Dedifferentiated amniotic fluid mesenchymal stem cell (primary cell): Measurements from ENCODE around the gene STXBP2.
A peak's percentile ranks its signal among the peaks of the same experiment; 100 is the strongest.

Source experiments
- DNase-seq: peaks from one replicate; pipeline ENCODE4 v3.0.0-alpha.2; 2016; ENCODE audit errors: extremely low spot score

Gene STXBP2

DNA sequence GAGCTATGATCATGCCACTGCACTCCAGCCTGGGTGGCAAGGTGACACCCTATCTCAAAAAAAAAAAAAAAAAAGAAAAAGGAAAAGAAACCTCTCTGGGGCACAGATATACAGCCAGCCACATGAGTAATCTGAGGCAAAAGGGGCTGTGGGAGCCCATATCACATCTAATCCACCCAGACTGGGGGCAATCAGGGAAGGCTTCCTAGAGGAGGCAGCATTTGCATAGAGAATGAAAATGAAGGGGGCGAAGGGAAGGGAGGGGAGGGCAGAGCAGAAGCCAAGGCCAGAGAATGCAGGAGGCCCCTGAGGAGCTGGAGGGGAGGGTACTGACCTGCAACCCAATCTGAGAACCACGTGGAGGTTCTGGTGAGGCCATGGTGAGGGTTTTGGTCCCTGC lies 13.2 kb downstream of the STXBP2 start:
- no peak for DNase-seq

- DNase-seq: peak; percentile 57
These were observed 15.2 kb downstream of the STXBP2 start for GRCh38 chr19:7652061-7652641.

- DNase-seq: peak; percentile 18
These were observed 17.5 kb downstream of the STXBP2 start for GRCh38 chr19:7654401-7654800.

DNA sequence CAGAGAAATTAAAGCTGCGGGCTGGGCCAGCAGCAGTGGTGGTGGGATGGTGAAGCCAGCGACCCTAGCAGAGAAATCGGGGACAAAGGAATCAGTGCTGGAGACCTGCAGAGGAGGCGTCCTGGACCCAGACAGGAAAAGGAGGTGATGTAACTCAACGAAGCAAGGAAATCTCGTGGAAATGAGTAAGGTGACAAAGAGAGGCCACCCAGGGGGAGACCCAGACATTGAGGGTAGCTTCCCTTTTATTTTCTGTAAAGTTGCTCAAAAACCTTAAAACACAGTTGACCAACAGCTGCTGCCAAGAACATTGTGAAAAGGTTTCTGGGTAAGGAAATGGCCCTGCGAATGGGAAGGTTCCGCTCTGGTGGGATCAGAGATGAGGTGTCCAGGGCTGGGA lies 18.7 kb downstream of the STXBP2 start:
- no peak for DNase-seq

DNA sequence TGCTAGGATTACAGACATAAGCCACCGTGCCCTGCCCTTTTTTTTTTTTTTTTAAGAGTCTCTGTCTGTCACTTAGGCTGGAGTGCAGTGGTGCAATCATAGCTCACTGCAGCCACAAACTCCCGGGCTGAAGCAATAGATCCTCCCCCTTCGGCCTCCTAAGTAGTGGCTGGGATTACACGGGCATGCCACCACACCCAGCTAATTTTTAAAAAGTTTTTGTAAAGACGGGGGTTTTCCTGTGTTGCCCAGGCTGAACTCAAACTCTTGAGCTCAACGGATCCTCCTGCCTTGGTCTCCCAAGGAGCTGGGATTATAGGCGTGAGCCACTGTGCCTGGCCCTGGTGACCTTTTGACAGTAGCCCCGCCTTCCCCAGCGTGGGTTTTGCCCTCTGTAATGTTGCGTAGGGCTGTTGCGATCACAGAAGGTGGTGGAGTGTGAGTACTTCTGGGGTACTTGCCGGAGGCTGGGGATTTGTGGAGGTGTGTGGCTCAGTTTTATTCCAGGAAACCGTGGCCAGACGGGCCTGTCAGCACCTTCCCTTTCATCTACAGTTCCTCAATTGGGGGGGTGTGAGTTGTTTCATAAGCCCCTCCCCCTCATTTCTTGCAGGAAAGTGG lies 20.3 kb downstream of the STXBP2 start:
- DNase-seq: no peak

- DNase-seq: no peak
These were observed 21.3 kb downstream of the STXBP2 start for GRCh38 chr19:7658219-7658686.

- DNase-seq: no peak
These were observed 25.0 kb downstream of the STXBP2 start for GRCh38 chr19:7661744-7662538.

DNA sequence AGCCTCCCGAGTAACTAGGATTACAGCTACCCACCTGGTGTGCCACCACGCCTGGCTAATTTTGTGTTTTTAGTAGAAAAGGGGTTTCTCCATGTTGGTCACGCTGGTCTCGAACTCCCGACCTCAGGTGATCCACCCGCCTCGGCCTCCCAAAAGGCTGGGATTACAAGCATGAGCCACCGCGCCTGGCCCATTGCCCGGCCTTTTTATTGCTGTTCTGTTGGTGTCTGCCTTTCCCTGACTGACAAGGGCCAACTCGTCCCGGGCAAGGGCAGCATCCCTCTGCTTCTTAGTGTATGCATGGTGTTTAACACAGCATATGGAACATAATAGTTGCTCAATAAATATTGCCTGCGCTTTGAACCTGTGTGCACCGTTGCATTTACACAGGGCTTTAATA lies 25.7 kb downstream of the STXBP2 start:
- no peak for DNase-seq

- DNase-seq: no peak
These were observed 26.8 kb downstream of the STXBP2 start for GRCh38 chr19:7663706-7664105.

DNA sequence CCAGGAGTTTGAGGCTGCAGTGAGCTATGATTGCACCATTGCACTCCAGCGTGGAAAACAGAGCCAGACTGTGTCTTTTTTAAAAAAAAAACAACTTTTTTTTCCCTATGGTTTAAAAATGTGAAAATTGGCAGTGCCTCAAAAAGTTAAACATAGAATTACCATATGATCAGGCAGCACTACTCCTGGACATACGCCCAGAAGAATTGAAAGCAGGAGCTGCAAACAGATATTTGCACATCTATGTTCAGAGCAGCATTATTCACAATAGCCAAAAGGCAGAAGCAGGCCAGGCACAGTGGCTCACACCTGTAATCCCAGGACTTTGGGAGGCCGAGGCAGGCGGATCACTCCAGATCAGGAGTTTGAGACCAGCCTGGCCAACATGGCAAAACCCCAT lies 28.2 kb downstream of the STXBP2 start:
- DNase-seq: peak; percentile 76

DNA sequence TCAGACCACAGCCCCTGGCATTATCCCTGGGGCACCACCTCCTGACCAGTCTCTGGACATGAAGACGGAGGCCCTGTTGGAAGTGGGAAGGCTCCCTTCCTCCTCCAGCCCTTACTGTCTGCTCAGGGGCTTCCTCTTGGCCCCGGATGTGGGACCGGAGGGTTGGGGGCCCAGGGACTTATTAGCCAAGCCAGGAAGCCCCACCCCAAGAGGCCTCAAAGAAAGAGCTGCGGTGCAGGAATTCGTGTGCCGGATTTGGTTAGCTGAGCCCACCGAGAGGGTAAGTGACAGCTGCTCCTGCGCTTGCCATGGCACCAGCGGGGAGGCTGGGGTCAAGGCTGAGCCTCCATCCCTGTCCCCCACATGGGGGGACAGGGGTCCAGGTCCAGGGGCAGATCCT lies 31.9 kb downstream of the STXBP2 start, which contains the start of gene RETN:
RETN (plus strand) TSS at position 208 of the 400 bp plus-strand sequence. CDS start 278 bp downstream, outside the sequence.
- DNase-seq: no peak

DNA sequence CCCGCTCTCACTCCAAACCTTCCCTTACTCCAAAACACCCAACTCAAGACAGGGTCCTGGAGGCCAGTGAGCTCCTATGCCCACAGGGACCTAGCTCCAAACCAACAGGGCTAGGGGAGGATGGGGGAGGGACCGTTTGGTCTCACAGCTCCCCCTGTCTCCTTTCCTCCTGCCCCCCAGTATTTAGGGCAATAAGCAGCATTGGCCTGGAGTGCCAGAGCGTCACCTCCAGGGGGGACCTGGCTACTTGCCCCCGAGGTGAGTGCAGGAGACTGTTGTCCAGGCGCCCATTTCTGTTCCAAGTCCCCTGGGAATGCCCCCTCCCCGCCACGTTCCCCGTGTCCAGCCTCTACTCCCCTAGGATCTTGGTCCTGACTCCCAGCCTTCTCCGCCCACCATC lies 32.7 kb downstream of the STXBP2 start:
- DNase-seq: no peak

- DNase-seq: no peak
These were observed 33.4 kb downstream of the STXBP2 start for GRCh38 chr19:7670150-7670783.

DNA sequence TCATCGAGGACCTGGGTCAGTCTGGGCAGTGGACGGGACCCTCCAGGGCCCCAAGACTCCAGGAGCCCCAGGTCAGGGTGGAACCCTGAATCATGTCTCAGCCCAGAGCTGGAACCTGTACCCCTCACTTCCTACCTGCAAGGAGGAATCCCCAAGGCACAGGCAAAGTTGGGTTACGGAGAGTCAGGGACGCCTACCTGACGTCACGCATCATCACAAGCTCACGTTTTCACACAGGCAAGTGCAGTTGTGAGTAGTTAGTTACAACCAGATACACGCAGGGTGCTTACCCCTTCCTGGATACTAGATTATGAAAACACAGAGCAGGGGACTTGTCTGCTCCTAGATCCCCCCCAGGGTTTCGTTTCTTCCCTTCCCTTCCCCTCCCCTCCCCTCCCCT lies 33.9 kb downstream of the STXBP2 start:
- no peak for DNase-seq

DNA sequence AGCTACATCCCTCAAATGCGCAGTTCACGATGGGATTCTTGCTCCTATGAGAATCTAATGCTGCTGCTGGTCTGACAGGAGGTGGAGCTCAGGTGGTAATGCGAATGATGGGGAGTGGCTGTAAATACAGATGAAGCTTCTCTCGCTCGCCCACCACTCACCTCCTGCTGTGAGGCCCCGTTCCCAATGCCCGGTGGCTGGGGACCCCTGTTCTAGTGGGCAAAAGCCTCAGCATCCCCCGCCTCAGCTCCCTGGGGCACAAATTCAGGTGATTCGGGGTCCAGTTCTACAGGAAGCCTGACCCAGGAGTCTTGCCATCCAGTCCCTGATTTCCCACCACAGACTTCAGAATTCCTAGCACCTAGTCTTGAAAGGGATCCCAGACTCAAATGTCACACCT lies 35.6 kb downstream of the STXBP2 start:
- DNase-seq: no peak

DNA sequence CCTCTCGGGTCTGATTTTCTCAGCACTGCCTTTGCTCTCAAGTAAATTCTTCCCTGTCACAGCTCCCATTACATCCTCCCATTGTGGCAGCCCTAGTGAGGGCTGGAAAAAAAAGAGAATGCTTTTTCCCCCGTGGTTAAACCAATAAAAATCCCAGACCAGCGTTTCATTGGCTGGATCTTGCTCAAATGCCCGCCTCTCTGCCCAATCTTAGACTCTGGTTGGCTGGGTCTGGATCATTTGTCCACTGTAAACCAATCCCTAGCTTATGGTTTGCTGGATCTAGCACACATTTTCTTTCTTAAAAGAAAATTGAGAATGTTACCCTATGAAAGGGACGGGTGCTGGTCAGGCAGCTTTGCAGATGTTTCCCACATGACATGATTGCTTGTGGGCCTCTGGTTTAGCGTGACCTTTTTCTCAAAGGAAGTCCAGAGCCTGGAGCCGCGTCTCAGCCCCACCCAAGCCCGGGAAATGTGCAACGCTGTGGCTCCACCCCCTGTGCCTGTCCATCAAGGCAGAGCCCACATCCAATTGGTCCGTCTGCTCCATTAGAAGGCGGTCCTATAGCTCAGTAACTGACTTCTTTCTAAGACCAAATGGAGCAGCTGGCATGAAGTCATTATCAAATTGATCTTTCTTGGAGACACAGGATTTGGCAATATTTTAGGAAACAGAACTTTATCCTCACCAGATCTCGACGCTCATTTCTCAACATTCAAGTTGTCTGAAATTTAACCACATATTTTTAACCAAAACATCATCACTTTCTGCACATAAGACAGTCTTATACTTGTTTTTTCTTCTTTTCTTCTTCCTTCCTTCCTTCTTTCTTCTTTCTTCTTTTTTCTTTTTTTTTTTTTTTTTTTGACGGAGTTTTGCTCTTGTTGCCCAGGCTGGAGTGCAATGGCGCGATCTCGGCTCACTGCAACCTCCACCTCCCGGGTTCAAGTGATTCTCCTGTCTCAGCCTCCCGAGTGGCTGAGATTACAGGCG lies 37.4 kb downstream of the STXBP2 start:
- peak; percentile 74 for DNase-seq

- DNase-seq: no peak
These were observed 39.5 kb downstream of the STXBP2 start for GRCh38 chr19:7676376-7676775.

GRCh38 chr19:7676854-7677253 lies 39.9 kb downstream of the STXBP2 start, which contains the start of gene MCEMP1:
Gene MCEMP1 (plus strand): TSS chr19:7677090. CDS start chr19:7677121, 31 bp downstream.
- no peak for DNase-seq

GRCh38 chr19:7677669-7678311 lies 40.9 kb downstream of the STXBP2 start:
- DNase-seq: no peak

DNA sequence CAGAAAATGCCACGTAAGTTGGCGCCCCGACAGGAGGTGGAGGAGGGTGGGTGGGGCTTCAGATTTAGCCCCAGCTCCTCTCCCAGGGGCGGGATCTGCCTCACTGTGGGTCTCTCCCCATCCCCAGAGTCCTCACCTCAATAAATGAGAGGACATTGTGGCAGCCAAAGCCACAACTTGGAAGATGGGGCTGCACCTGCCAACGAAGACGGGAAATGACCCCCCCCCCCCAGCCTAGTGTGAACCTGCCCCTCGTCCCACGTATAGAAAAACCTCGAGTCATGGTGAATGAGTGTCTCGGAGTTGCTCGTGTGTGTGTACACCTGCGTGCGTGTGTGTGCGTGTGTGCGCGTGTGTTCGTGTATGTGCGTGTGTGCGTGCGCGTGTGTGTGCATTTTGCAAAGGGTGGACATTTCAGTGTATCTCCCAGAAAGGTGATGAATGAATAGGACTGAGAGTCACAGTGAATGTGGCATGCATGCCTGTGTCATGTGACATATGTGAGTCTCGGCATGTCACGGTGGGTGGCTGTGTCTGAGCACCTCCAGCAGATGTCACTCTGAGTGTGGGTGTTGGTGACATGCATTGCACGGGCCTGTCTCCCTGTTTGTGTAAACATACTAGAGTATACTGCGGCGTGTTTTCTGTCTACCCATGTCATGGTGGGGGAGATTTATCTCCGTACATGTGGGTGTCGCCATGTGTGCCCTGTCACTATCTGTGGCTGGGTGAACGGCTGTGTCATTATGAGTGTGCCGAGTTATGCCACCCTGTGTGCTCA lies 42.3 kb downstream of the STXBP2 start:
- no peak for DNase-seq
